ENCODE data around the gene TM4SF20.
"Not testable (repeated sequence)": the region's sequence is repeated elsewhere in the genome, so short reads cannot be mapped to it uniquely, and the experiment has no call there.

TM4SF20 gene

GRCh38 chr2:227388537-227389011, 9.5 kb upstream of the TM4SF20 start:
- no peaks in the 10 kb centered on the region for H3K4me1 ChIP-seq
- no peaks in the 10 kb centered on the region for H3K9me3 ChIP-seq
- H3K4me3 ChIP-seq = no peak overlapping the region
- no peaks in the 10 kb centered on the region for H3K36me3 ChIP-seq
- H3K27me3 ChIP-seq = no peaks in the 10 kb centered on the region
- no peak for TF ChIP-seq CTCF (IDR thresholded peaks at IDR 0.05)
- intact Hi-C loops (cut with DNase I; ENCODE audit: low total_unique reads) = no loop called here
- H3K27ac ChIP-seq = no peak overlapping the region
- DNase-seq = no peak

- H3K36me3 ChIP-seq; H3K27ac ChIP-seq; H3K9me3 ChIP-seq; DNase-seq; H3K4me3 ChIP-seq; H3K4me1 ChIP-seq; intact Hi-C loops (cut with DNase I; ENCODE audit: low total_unique reads); H3K27me3 ChIP-seq: not testable (repeated sequence)
Observed at GRCh38 chr2:227387583-227387982, 8.5 kb upstream of the TM4SF20 start, which contains the start of gene SCYGR1. SCYGR1 (minus strand) TSS chr2:227387949; CDS start chr2:227387949, 0 bp downstream.

- Histone ChIP-seq H3K4me1 (no peaks in the 10 kb centered on the region), H3K36me3 (no peaks in the 10 kb centered on the region), H3K27me3 (no peaks in the 10 kb centered on the region), H3K9me3 (no peaks in the 10 kb centered on the region), H3K27ac (no peak overlapping the region), H3K4me3 (no peak overlapping the region)
- DNase-seq = no peak
- TF ChIP-seq CTCF (IDR thresholded peaks at IDR 0.05) = no peak
- intact Hi-C loops (cut with DNase I; ENCODE audit: low total_unique reads) = no loop called here
Observed at GRCh38 chr2:227386630-227387029, 7.5 kb upstream of the TM4SF20 start.

GRCh38 chr2:227383686-227384085, 4.6 kb upstream of the TM4SF20 start:
- no peak for DNase-seq
- H3K27ac ChIP-seq = no peak overlapping the region
- no peaks in the 10 kb centered on the region for H3K36me3 ChIP-seq
- TF ChIP-seq CTCF (IDR thresholded peaks at IDR 0.05) = no peak
- intact Hi-C loops (cut with DNase I; ENCODE audit: low total_unique reads) = no loop called here
- H3K27me3 ChIP-seq = peaks cover 0 to 4% of the 10 kb centered on the region in 2 donors
- H3K4me3 ChIP-seq = no peak overlapping the region
- H3K9me3 ChIP-seq = no peaks in the 10 kb centered on the region
- H3K4me1 ChIP-seq = no peaks in the 10 kb centered on the region

- H3K27me3 ChIP-seq; H3K4me3 ChIP-seq; DNase-seq; H3K27ac ChIP-seq; intact Hi-C loops (cut with DNase I; ENCODE audit: low total_unique reads); H3K9me3 ChIP-seq; H3K36me3 ChIP-seq; H3K4me1 ChIP-seq: not testable (repeated sequence)
Observed at GRCh38 chr2:227382241-227382835, 3.2 kb upstream of the TM4SF20 start.

GRCh38 chr2:227378371-227378782, 729 bp downstream of the TM4SF20 start:
- Histone ChIP-seq H3K36me3 (no peaks in the 10 kb centered on the region), H3K4me3 (no peak overlapping the region), H3K27ac (no peak overlapping the region), H3K27me3 (peaks cover 0 to 4% of the 10 kb centered on the region in 2 donors), H3K4me1 (no peaks in the 10 kb centered on the region), H3K9me3 (no peaks in the 10 kb centered on the region)
- no peak for TF ChIP-seq CTCF (IDR thresholded peaks at IDR 0.05)
- intact Hi-C loops (cut with DNase I; ENCODE audit: low total_unique reads) = no loop called here
- DNase-seq = no peak

Measured in tibial artery (tissue), 4 donors.